ENCODE measurements around the gene PLEKHA6. TPM values are rescaled to one million over a fixed set of nuclear protein-coding genes. Genes with fewer than 3 reads are reported as not detected.

PLEKHA6 gene
- total RNA-seq, 4 donors from 2014 or later = 3.7 to 15.4 (median 12.8) TPM

DNA sequence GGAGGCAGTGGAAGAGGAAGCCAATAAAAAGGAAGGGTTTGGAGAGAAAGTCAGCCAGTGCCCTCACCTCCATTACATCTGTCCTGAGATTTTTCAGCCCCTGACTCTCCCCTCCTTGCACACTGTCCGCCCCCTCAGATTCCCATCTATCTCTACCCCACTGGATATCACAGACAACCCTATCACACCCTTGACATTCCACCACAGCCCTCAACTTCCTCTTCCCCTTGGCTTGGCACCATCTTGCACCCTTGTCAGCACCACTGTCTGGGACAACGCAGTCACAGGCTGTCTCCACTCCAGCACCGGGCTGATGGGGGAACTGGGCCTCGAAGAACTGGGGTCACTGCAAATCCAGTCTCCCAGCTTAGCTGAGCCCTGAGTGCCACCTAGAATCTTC is 14.2 kb upstream of the PLEKHA6 start:
- TF ChIP-seq POLR2A (IDR thresholded peaks at IDR 0.05) (no peak), POLR2AphosphoS5 (IDR thresholded peaks at IDR 0.05) (no peak), EP300 (IDR thresholded peaks at IDR 0.05) (no peak)
- TF ChIP-seq, protein P1, sequence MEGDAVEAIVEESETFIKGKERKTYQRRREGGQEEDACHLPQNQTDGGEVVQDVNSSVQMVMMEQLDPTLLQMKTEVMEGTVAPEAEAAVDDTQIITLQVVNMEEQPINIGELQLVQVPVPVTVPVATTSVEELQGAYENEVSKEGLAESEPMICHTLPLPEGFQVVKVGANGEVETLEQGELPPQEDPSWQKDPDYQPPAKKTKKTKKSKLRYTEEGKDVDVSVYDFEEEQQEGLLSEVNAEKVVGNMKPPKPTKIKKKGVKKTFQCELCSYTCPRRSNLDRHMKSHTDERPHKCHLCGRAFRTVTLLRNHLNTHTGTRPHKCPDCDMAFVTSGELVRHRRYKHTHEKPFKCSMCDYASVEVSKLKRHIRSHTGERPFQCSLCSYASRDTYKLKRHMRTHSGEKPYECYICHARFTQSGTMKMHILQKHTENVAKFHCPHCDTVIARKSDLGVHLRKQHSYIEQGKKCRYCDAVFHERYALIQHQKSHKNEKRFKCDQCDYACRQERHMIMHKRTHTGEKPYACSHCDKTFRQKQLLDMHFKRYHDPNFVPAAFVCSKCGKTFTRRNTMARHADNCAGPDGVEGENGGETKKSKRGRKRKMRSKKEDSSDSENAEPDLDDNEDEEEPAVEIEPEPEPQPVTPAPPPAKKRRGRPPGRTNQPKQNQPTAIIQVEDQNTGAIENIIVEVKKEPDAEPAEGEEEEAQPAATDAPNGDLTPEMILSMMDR (IDR thresholded peaks at IDR 0.05) = no peak
- 93% methylated on average over 4 of the region's 4 CpGs for whole genome bisulfite sequencing
- no peak overlapping the region for H3K4me3 ChIP-seq
- H3K4me1 ChIP-seq = peaks cover 17% of the 10 kb centered on the region
- peaks cover 21% of the 10 kb centered on the region for H3K27me3 ChIP-seq
- H3K9me3 ChIP-seq = no peaks in the 10 kb centered on the region
- H3K27ac ChIP-seq = no peak overlapping the region
- no peaks in the 10 kb centered on the region for H3K36me3 ChIP-seq
- DNase-seq (ENCODE audit: low spot score in 2 of 2) = no peak

DNA sequence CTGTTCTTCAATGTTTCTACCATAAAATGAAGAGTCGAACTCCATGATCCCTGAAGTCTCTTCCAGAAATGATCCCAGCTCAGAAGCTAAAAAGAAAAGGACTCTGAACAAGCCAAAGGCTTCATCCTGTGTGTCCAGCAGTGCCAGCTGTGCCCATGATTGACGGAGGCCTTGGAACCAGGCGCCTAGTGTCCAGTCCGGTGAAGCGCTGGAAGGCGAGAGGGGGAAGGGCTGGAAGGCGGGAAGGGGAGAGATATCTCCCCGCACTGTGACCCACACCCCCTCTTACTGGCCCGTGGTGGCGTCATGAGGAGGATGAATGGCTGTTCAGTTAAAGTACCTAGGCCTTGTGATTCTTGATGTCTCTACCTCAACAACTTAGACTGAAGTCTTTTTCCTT is 10.4 kb upstream of the PLEKHA6 start:
- no peak overlapping the region for H3K4me3 ChIP-seq
- DNase-seq (ENCODE audit: low spot score in 2 of 2) = no peak

DNA sequence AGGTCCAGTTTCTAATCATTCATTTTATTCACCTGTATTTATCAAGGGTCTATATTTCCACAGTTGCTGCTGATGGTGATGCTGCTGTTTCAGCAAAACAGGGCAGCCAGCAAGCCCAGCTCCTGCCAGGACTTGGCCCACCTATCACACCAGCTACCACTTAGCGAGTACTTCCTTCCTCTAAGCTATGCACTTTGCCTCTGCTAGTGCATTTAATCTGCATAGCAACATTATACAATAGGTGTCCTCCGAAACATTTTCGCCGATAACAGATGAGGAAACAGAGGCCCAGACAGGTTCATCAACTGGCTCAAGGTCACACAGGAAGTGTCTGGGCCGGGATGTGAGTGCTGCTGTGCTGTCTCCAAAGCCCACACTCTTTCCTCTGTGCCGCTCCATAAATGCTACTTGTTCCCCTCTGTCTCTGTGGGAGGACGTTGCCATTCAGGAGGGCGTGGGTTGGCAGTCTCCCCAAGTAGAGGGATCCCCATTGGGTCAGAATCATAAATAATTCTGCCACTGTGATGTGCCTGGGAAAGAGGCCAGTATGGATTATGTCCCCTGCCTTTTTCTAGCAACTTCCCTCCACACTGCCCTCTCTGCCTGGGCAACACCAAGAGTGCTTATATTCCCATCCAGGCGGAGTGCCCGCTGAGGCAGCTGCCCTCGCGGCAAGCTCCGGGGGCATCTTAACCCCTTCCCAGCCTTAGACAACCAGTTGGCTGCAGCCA is 9.4 kb upstream of the PLEKHA6 start:
- no peak for DNase-seq (ENCODE audit: low spot score in 2 of 2)
- Histone ChIP-seq H3K27ac (no peak overlapping the region), H3K4me3 (no peak overlapping the region), H3K4me1 (peaks cover 9% of the 10 kb centered on the region), H3K36me3 (no peaks in the 10 kb centered on the region), H3K27me3 (no peaks in the 10 kb centered on the region), H3K9me3 (no peaks in the 10 kb centered on the region)
- 67% methylated on average over 13 of the region's 13 CpGs for WGBS
- TF ChIP-seq, protein P1 (IDR thresholded peaks at IDR 0.05) = no peak
- no peak for TF ChIP-seq POLR2A (IDR thresholded peaks at IDR 0.05)
- TF ChIP-seq EP300 (IDR thresholded peaks at IDR 0.05) = no peak
- no peak for TF ChIP-seq POLR2AphosphoS5 (IDR thresholded peaks at IDR 0.05)

More for the DNA sequence above, 10.4 kb upstream of the PLEKHA6 start:
- H3K4me1 ChIP-seq = peaks cover 8% of the 10 kb centered on the region
- no peaks in the 10 kb centered on the region for H3K36me3 ChIP-seq
- H3K27ac ChIP-seq = no peak overlapping the region
- TF ChIP-seq, protein P1 (IDR thresholded peaks at IDR 0.05) = no peak
- TF ChIP-seq POLR2A (IDR thresholded peaks at IDR 0.05) (no peak), POLR2AphosphoS5 (IDR thresholded peaks at IDR 0.05) (no peak), EP300 (IDR thresholded peaks at IDR 0.05) (no peak)
- peaks cover 4% of the 10 kb centered on the region for H3K27me3 ChIP-seq
- 85% methylated on average over 10 of the region's 10 CpGs for WGBS
- no peaks in the 10 kb centered on the region for H3K9me3 ChIP-seq

DNA sequence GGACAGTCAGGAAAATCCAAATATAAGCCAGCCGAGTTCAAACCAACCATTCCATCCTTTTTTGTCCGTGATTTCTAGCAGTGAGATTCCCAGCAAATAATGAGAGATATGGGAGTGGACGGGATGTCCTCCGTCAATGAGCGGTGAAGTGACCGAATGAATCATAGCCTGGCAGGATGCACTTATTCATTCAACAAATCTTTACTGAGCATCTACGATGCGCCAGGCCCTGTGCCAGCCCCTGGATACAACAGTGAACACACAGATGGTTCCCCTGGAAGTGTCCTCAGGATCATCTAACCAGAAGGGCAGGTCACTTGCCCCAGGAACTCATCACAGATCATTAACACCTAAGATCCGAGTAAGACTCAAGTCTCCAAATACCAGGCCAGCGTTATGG is 8.2 kb upstream of the PLEKHA6 start:
- Histone ChIP-seq H3K4me1 (peaks cover 21% of the 10 kb centered on the region), H3K9me3 (no peaks in the 10 kb centered on the region), H3K4me3 (no peak overlapping the region), H3K27me3 (no peaks in the 10 kb centered on the region), H3K36me3 (no peaks in the 10 kb centered on the region), H3K27ac (no peak overlapping the region)
- TF ChIP-seq POLR2A (IDR thresholded peaks at IDR 0.05) (no peak), EP300 (IDR thresholded peaks at IDR 0.05) (no peak), POLR2AphosphoS5 (IDR thresholded peaks at IDR 0.05) (no peak)
- TF ChIP-seq, protein P1 (IDR thresholded peaks at IDR 0.05) = no peak
- WGBS = 74% methylated on average over 10 of the region's 10 CpGs
- no peak for DNase-seq (ENCODE audit: low spot score in 2 of 2)

DNA sequence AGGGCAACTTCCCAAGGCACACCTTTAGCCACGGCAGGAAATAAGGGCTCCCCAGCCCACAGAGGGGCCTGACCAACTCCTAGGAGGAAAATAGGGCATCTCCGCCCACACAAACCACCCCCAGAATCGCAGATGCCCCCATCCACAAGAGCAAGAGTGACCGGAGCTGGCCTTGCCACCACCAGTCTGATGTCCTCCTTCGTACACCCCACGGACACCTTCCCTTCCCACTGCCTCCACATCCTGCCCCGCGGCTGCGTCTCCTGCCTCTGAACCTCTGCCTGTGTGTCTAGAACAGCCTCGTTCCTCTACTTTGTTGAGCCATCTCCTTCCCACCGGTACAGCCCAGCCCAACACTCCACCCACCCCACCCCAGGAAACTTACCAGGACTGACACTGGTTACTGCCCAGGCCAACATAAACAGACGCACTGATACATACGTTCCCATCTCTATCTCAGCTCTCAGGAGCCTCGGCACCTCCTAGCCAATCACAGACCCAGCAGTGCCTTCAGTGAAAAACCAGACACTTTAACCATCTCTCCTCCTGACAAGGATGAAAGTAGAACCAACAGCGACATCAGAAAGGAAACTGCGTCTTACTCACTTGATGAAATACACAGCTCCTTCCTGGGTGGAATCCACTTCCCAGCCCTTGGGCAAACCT is 7.6 kb upstream of the PLEKHA6 start:
- H3K27me3 ChIP-seq = no peaks in the 10 kb centered on the region
- H3K4me3 ChIP-seq = no peak overlapping the region
- no peak for TF ChIP-seq POLR2AphosphoS5 (IDR thresholded peaks at IDR 0.05)
- TF ChIP-seq, protein P1 (IDR thresholded peaks at IDR 0.05) = no peak
- TF ChIP-seq EP300 (IDR thresholded peaks at IDR 0.05) = no peak
- TF ChIP-seq POLR2A (IDR thresholded peaks at IDR 0.05) = no peak
- no peaks in the 10 kb centered on the region for H3K36me3 ChIP-seq
- WGBS = 85% methylated on average over 16 of the region's 16 CpGs
- H3K4me1 ChIP-seq = peaks cover 25% of the 10 kb centered on the region
- no peak overlapping the region for H3K27ac ChIP-seq
- H3K9me3 ChIP-seq = no peaks in the 10 kb centered on the region
- DNase-seq (ENCODE audit: low spot score in 2 of 2) = no peak
